IMR-90 (cell line): ENCODE data around the gene IDH3B. TPM values are rescaled to one million over a fixed set of nuclear protein-coding genes. Genes with fewer than 3 reads are reported as not detected.

Experiments
- ATAC-seq: fragments of 200-7000 bp; cut with Tn5 transposase; 2 replicates; pipeline ENCODE4 v1.9.1; 2020; ENCODE audit warnings: low read depth, mild to moderate bottlenecking, moderate library complexity
- BruUV-seq: library from RNA; stranded (reverse); fragments of 400-500 nt; replicated peaks from 2 replicates; lab custom pipeline; 2021; lab: Mats Ljungman, UMichigan
- CTCF ChIA-PET: fragments of 300-600 bp; formaldehyde crosslinking; extraction: SDS; loops from one replicate; lab custom pipeline; 2021; ENCODE audit warnings: antibody characterized with exemption; lab: Yijun Ruan, JAX
- POLR2A ChIA-PET: fragments of 300-600 bp; sonication (Branson Sonifier 250); formaldehyde crosslinking; loops from one replicate; lab custom pipeline; 2022; ENCODE audit warnings: antibody characterized with exemption; ENCODE audit not compliant: unreplicated experiment; lab: Charles Lee
- DNase-seq: peaks from one replicate; pipeline ENCODE4 v3.0.0; 2013
- H2AFZ ChIP-seq: replicated peaks from 2 replicates; pipeline ENCODE3; 2013; ENCODE audit warnings: low read length, mild to moderate bottlenecking; ENCODE audit not compliant: poor library complexity
- H2AK5ac ChIP-seq: 2 replicates; pipeline ENCODE4 v1.6.1; 2013; ENCODE audit warnings: low read depth, low read length, inconsistent platforms
- H2AK9ac ChIP-seq: replicated peaks from 2 replicates; pipeline ENCODE3; 2013; ENCODE audit warnings: mild to moderate bottlenecking, low read depth, low read length, moderate library complexity; ENCODE audit not compliant: poor library complexity
- H2BK120ac ChIP-seq: 2 replicates; pipeline ENCODE4 v1.6.1; 2013; ENCODE audit warnings: low read depth, low read length, inconsistent platforms
- H2BK15ac ChIP-seq: 3 replicates; pipeline ENCODE4 v1.6.1; 2013; ENCODE audit warnings: low read depth, low read length, inconsistent platforms
- H2BK20ac ChIP-seq: 2 replicates; pipeline ENCODE4 v1.6.1; 2013; ENCODE audit warnings: low read depth, mild to moderate bottlenecking, inconsistent platforms, low read length, moderate library complexity
- H2BK5ac ChIP-seq: 2 replicates; pipeline ENCODE4 v1.6.1; 2013; ENCODE audit warnings: mild to moderate bottlenecking, low read depth, low read length, inconsistent platforms; ENCODE audit not compliant: poor library complexity, severe bottlenecking
- H3K14ac ChIP-seq: replicated peaks from 2 replicates; pipeline ENCODE4 v1.6.1; 2013; ENCODE audit warnings: low read depth, low read length, inconsistent platforms
- H3K18ac ChIP-seq: 2 replicates; pipeline ENCODE4 v1.6.1; 2013; ENCODE audit warnings: low read depth, low read length, control low read depth
- H3K23ac ChIP-seq: 2 replicates; pipeline ENCODE4 v1.6.1; 2013; ENCODE audit warnings: low read depth, low read length, inconsistent platforms
- H3K27ac ChIP-seq: 2 replicates; pipeline ENCODE4 v1.5.1; 2013; ENCODE audit warnings: mild to moderate bottlenecking, control low read depth, low read length; ENCODE audit not compliant: insufficient read depth
- H3K27me3 ChIP-seq: 2 replicates; pipeline ENCODE4 v1.6.1; 2013; ENCODE audit warnings: low read length; ENCODE audit not compliant: control insufficient read depth, insufficient read depth
- H3K36me3 ChIP-seq: 2 replicates; pipeline ENCODE4 v1.6.1; 2013; ENCODE audit warnings: low read length, mixed read lengths; ENCODE audit not compliant: control insufficient read depth, insufficient read depth
- H3K4ac ChIP-seq: 2 replicates; pipeline ENCODE4 v1.6.1; 2013; ENCODE audit warnings: low read depth, low read length, inconsistent platforms
- H3K4me1 ChIP-seq: 2 replicates; pipeline ENCODE4 v1.6.1; 2013; ENCODE audit warnings: low read length, mixed read lengths; ENCODE audit not compliant: control insufficient read depth, insufficient read depth
- H3K4me2 ChIP-seq: 2 replicates; pipeline ENCODE4 v1.6.1; 2013; ENCODE audit warnings: low read depth, mild to moderate bottlenecking, control low read depth, low read length, moderate library complexity
- H3K4me3 ChIP-seq: 2 replicates; pipeline ENCODE4 v1.5.1; 2013; ENCODE audit warnings: low read depth, mild to moderate bottlenecking, control low read depth, low read length, moderate library complexity; ENCODE audit not compliant: insufficient read depth
- H3K56ac ChIP-seq: 2 replicates; pipeline ENCODE4 v1.6.1; 2013; ENCODE audit warnings: low read length, inconsistent platforms; ENCODE audit not compliant: insufficient read depth; ENCODE audit errors: extremely low read depth
- H3K79me1 ChIP-seq, 2 experiments: 2 replicates each; pipeline ENCODE4 v1.6.1; 2013; ENCODE audit warnings: low read length in 2 of 2, inconsistent platforms in 1 of 2, low read depth in 1 of 2
- H3K9ac ChIP-seq: 2 replicates; pipeline ENCODE4 v1.6.1; 2013; ENCODE audit warnings: low read depth, low read length, control low read depth
- H3K9me1 ChIP-seq: 2 replicates; pipeline ENCODE4 v1.6.1; 2013; ENCODE audit warnings: low read length, inconsistent platforms; ENCODE audit not compliant: insufficient read depth
- H3K9me3 ChIP-seq: 2 replicates; pipeline ENCODE4 v1.6.1; 2013; ENCODE audit warnings: low read length; ENCODE audit not compliant: control insufficient read depth, insufficient read depth
- H4K20me1 ChIP-seq: 2 replicates; pipeline ENCODE4 v1.6.1; 2013; ENCODE audit warnings: low read length, inconsistent platforms; ENCODE audit not compliant: insufficient read depth
- H4K5ac ChIP-seq: 2 replicates; pipeline ENCODE4 v1.6.1; 2013; ENCODE audit warnings: mild to moderate bottlenecking, low read depth, low read length, control low read depth
- H4K8ac ChIP-seq, 2 experiments: 2 replicates each; pipeline ENCODE4 v1.6.1; 2013; ENCODE audit warnings: low read depth in 2 of 2, low read length in 2 of 2, control low read depth in 1 of 2, inconsistent platforms in 1 of 2
- H4K91ac ChIP-seq: 2 replicates; pipeline ENCODE4 v1.6.1; 2013; ENCODE audit warnings: low read depth, low read length, inconsistent platforms; ENCODE audit not compliant: insufficient read depth
- MXI1 ChIP-seq: IDR thresholded peaks from 2 replicates; pipeline ENCODE4 v1.6.1; 2012; ENCODE audit warnings: low read depth, mild to moderate bottlenecking, low read length, moderate library complexity, borderline replicate concordance
- POLR2A ChIP-seq: IDR thresholded peaks from 2 replicates; pipeline ENCODE4 v1.6.1; 2012; ENCODE audit warnings: mild to moderate bottlenecking, low read depth, low read length
- whole genome bisulfite sequencing, 2 experiments: methylation state at CpG; one replicate each; pipeline versions ENCODE4 v1.1.5 to v1.1.7; 2013; ENCODE audit warnings: missing lambda C conversion rate in 2 of 2; ENCODE audit not compliant: insufficient read length in 1 of 2; ENCODE audit errors: extremely low coverage in 2 of 2; 5-methylcytosine and 5-hydroxymethylcytosine counted together
- dilution Hi-C: fragments of 300-500 bp; cut with HindIII; formaldehyde crosslinking; loops from one replicate; pipeline ENCODE4 v1.14.3; 2018; ENCODE audit warnings: low sequenced_read_pairs; ENCODE audit not compliant: unreplicated experiment
- in situ Hi-C: fragments of 300-500 bp; cut with MboI; formaldehyde crosslinking; loops from 3 replicates; pipeline ENCODE4 v1.14.3; 2019; ENCODE audit warnings: low sequenced_read_pairs, inconsistent platforms, mixed read lengths
- intact Hi-C: fragments of 100-400 bp; cut with micrococcal nuclease; formaldehyde crosslinking; loops from 2 replicates; pipeline ENCODE4 v1.10.0; 2022
- polyA plus RNA-seq, 3 experiments: library from polyadenylated mRNA; depleted of rRNA; stranded (reverse); fragments of >200 nt; gene quantifications; 2 replicates each; pipeline ENCODE4 v1.2.3, GENCODE V29; 2012; ENCODE audit warnings: low replicate concordance in 1 of 3
- total RNA-seq: library from RNA; depleted of rRNA; stranded (reverse); fragments of >200 nt; gene quantifications from 2 replicates; pipeline ENCODE4 v1.2.3, GENCODE V29; 2012

Gene IDH3B
- total and polyA plus RNA-seq, 2 of the 4 experiments (the other 2 are of a cell fraction) = 151 to 160 TPM

GRCh38 chr20:2703716-2704475 is 39.9 kb upstream of the IDH3B start:
- no peak overlapping the region for H2BK120ac ChIP-seq
- no peak overlapping the region for H3K4me2 ChIP-seq
- POLR2A ChIA-PET = no interaction called here
- no peak overlapping the region for H3K23ac ChIP-seq
- H2BK5ac ChIP-seq = no peak overlapping the region
- no peak overlapping the region for H3K4me3 ChIP-seq
- H2BK15ac ChIP-seq = no peak overlapping the region
- no peak overlapping the region for H3K27ac ChIP-seq
- no peak overlapping the region for H3K56ac ChIP-seq
- H4K5ac ChIP-seq = no peak overlapping the region
- ATAC-seq = no peak
- H4K8ac ChIP-seq = no peak overlapping the region
- no peak overlapping the region for H2AFZ ChIP-seq
- H3K79me1 ChIP-seq = no peaks in the 10 kb centered on the region
- no peaks in the 10 kb centered on the region for H3K9me3 ChIP-seq
- intact Hi-C loops = no loop called here
- H3K14ac ChIP-seq = no peak overlapping the region
- no peak for TF ChIP-seq POLR2A
- TF ChIP-seq MXI1 = no peak
- H2AK9ac ChIP-seq = no peak overlapping the region
- in situ Hi-C loops = no loop called here
- H3K27me3 ChIP-seq = peaks cover 40% of the 10 kb centered on the region
- CTCF ChIA-PET = no interaction called here
- no CpG with 5 or more reads among the region's 8 CpGs for WGBS, 2 experiments
- H4K20me1 ChIP-seq = no peaks in the 10 kb centered on the region; the same call in 1 of the 2 replicates
- no peak overlapping the region for H3K4ac ChIP-seq
- BruUV-seq = no TSS peak
- no peaks in the 10 kb centered on the region for H3K36me3 ChIP-seq
- H3K9ac ChIP-seq = no peak overlapping the region
- dilution Hi-C loops = no loop called here
- DNase-seq = no peak
- H2BK20ac ChIP-seq = no peak overlapping the region
- H3K18ac ChIP-seq = no peak overlapping the region
- no peaks in the 10 kb centered on the region for H3K9me1 ChIP-seq
- H3K4me1 ChIP-seq = no peaks in the 10 kb centered on the region
- H2AK5ac ChIP-seq = no peak overlapping the region
- no peak overlapping the region for H4K91ac ChIP-seq
